SK-N-SH treated with all-trans-retinoic acid at 6 μM for 48 hours (cell line): ENCODE data around the gene LAG3.

Experiments
- ARNTL ChIP-seq: fragments of 450-650 bp; formaldehyde crosslinking; IDR thresholded peaks from 2 replicates; pipeline ENCODE4 v1.5.0; 2020; ENCODE audit warnings: low read depth, mild to moderate bottlenecking, moderate library complexity, borderline replicate concordance
- BACH2 ChIP-seq: fragments of 250-450 bp; sonication (Bioruptor Pico); IDR thresholded peaks from 2 replicates; pipeline ENCODE4 v1.9.0; 2021; ENCODE audit warnings: mild to moderate bottlenecking, borderline replicate concordance
- CREB5 ChIP-seq: fragments of 250-450 bp; sonication (Bioruptor Pico); IDR thresholded peaks from 2 replicates; pipeline ENCODE4 v1.5.1; 2020; ENCODE audit warnings: low read depth, mild to moderate bottlenecking, moderate library complexity
- CSRNP3 ChIP-seq: fragments of 250-450 bp; sonication (Bioruptor Pico); IDR thresholded peaks from 2 replicates; pipeline ENCODE4 v1.5.1; 2021; ENCODE audit warnings: mild to moderate bottlenecking, moderate library complexity
- GLIS3 ChIP-seq: fragments of 250-450 bp; sonication (Bioruptor Pico); IDR thresholded peaks from 2 replicates; pipeline ENCODE4 v1.5.0; 2020; ENCODE audit warnings: mild to moderate bottlenecking, moderate library complexity
- PATZ1 ChIP-seq: fragments of 250-450 bp; sonication (Bioruptor Pico); IDR thresholded peaks from 2 replicates; pipeline ENCODE4 v1.8.0; 2020; ENCODE audit warnings: mild to moderate bottlenecking, moderate library complexity, borderline replicate concordance
- RARB ChIP-seq: fragments of 250-450 bp; sonication (Bioruptor Pico); IDR thresholded peaks from 2 replicates; pipeline ENCODE4 v1.8.0; 2021; ENCODE audit warnings: mild to moderate bottlenecking, moderate library complexity
- SNAI2 ChIP-seq: fragments of 250-450 bp; sonication (Bioruptor Pico); IDR thresholded peaks from 2 replicates; pipeline ENCODE4 v1.5.0; 2020; ENCODE audit warnings: mild to moderate bottlenecking, moderate library complexity
- TCF4 ChIP-seq: fragments of 250-450 bp; sonication (Bioruptor Pico); IDR thresholded peaks from 2 replicates; pipeline ENCODE4 v1.8.0; 2021; ENCODE audit warnings: mild to moderate bottlenecking, moderate library complexity, borderline replicate concordance
- TOX ChIP-seq: fragments of 250-450 bp; sonication (Bioruptor Pico); IDR thresholded peaks from 2 replicates; pipeline ENCODE4 v1.8.0; 2021; ENCODE audit warnings: mild to moderate bottlenecking, moderate library complexity, borderline replicate concordance
- ZNF565 ChIP-seq: fragments of 450-650 bp; formaldehyde crosslinking; conservative IDR thresholded peaks from 2 replicates; pipeline ENCODE4 v1.5.0; 2020; ENCODE audit warnings: low read depth, mild to moderate bottlenecking, moderate library complexity
- ZNF70 ChIP-seq: fragments of 450-650 bp; formaldehyde crosslinking; IDR thresholded peaks from 2 replicates; pipeline ENCODE4 v1.5.0; 2020; ENCODE audit warnings: mild to moderate bottlenecking, moderate library complexity
- ZNF8 ChIP-seq: fragments of 450-650 bp; formaldehyde crosslinking; IDR thresholded peaks from 2 replicates; pipeline ENCODE4 v1.5.0; 2020; ENCODE audit warnings: mild to moderate bottlenecking, moderate library complexity

GRCh38 chr12:6826125-6826733, 53.9 kb downstream of the LAG3 start:
- TF ChIP-seq RARB (CRISPR knock-in tag) (no peak), GLIS3 (CRISPR knock-in tag) (no peak), TCF4 (CRISPR knock-in tag) (no peak), SNAI2 (no peak), ZNF8 (no peak), CREB5 (CRISPR knock-in tag) (no peak), ZNF70 (no peak), TOX (CRISPR knock-in tag) (no peak), CSRNP3 (CRISPR knock-in tag) (no peak), BACH2 (CRISPR knock-in tag) (no peak), PATZ1 (CRISPR knock-in tag) (no peak), ZNF565 (CRISPR knock-in tag) (no peak), ARNTL (CRISPR knock-in tag) (no peak)
